ENCODE data around the gene SRP9. TPM values are rescaled to one million over a fixed set of nuclear protein-coding genes. Genes with fewer than 3 reads are reported as not detected.

SRP9 gene
- total RNA-seq, 3 donors from 2014 or later, result 261 to 287 (median 273) TPM

DNA sequence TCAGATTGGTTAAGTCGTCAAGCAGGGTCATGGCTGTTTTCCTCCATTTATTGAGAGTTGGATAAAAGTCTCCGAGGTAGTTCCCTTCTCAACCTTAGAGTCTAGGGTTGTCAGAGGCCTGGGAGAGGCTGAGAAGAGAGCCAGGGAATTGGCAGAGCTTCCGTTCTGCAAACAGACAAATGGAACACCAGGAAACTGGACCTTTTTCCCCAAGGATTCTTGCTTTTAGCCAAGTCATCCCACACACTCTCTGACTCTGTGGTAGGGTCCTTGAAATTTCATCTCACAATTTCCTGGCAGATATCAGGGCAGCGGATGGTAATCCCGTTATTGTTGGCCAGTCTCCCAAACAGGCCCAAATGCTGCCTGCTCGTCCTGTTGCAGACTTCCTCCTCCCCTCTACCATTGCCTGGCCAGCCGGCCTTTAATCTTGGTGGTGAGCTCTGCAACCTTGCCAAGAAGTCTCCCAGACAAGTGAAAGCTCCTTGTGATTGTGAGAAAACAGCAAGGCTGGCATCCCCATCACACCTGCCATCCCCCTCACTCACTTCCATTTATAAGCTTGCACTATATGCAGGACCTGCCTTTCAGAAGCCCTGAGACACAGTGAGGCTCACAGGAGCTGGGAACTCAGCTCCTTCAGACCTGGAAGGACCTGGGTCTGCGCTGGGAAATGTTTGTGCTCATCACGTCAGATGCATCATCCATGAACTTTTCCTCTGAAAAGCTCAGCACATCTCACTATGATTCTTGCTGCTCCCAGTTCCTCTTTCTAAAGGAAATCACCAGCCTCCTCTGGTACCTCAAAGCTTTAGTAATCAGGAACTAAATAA lies 13.7 kb upstream of the SRP9 start:
- H3K36me3 Mint-ChIP-seq (ENCODE audit: insufficient read depth), result no peaks in the 10 kb centered on the region
- no peaks in the 10 kb centered on the region for H3K4me1 Mint-ChIP-seq (ENCODE audit: low read depth)
- peaks cover 8% of the 10 kb centered on the region for H3K27me3 Mint-ChIP-seq (ENCODE audit: low read depth)
- H3K9me3 Mint-ChIP-seq, result no peaks in the 10 kb centered on the region
- no peak overlapping the region for H3K4me3 Mint-ChIP-seq
- ATAC-seq (no peak), DNase-seq (no peak)

GRCh38 chr1:225765982-225766674 lies 11.5 kb upstream of the SRP9 start:
- peaks cover 8% of the 10 kb centered on the region for H3K27me3 Mint-ChIP-seq (ENCODE audit: low read depth)
- H3K36me3 Mint-ChIP-seq (ENCODE audit: insufficient read depth), result no peaks in the 10 kb centered on the region
- H3K9me3 Mint-ChIP-seq, result no peaks in the 10 kb centered on the region
- no peaks in the 10 kb centered on the region for H3K4me1 Mint-ChIP-seq (ENCODE audit: low read depth)
- no peak overlapping the region for H3K4me3 Mint-ChIP-seq
- ATAC-seq, result no peak
- DNase-seq, result no peak

GRCh38 chr1:225766967-225767633 lies 10.5 kb upstream of the SRP9 start:
- DNase-seq, result no peak
- peaks cover 8% of the 10 kb centered on the region for H3K27me3 Mint-ChIP-seq (ENCODE audit: low read depth)
- H3K36me3 Mint-ChIP-seq (ENCODE audit: insufficient read depth), result no peaks in the 10 kb centered on the region
- no peak overlapping the region for H3K4me3 Mint-ChIP-seq
- ATAC-seq, result no peak
- no peaks in the 10 kb centered on the region for H3K4me1 Mint-ChIP-seq (ENCODE audit: low read depth)
- no peaks in the 10 kb centered on the region for H3K9me3 Mint-ChIP-seq

- Mint-ChIP-seq H3K9me3 (no peaks in the 10 kb centered on the region), H3K4me1 (ENCODE audit: low read depth) (no peaks in the 10 kb centered on the region), H3K36me3 (ENCODE audit: insufficient read depth) (no peaks in the 10 kb centered on the region), H3K4me3 (no peak overlapping the region), H3K27me3 (ENCODE audit: low read depth) (peaks cover 8% of the 10 kb centered on the region)
- no peak for ATAC-seq
- no peak for DNase-seq
These were observed 9.7 kb upstream of the SRP9 start for GRCh38 chr1:225767634-225768540.

DNA sequence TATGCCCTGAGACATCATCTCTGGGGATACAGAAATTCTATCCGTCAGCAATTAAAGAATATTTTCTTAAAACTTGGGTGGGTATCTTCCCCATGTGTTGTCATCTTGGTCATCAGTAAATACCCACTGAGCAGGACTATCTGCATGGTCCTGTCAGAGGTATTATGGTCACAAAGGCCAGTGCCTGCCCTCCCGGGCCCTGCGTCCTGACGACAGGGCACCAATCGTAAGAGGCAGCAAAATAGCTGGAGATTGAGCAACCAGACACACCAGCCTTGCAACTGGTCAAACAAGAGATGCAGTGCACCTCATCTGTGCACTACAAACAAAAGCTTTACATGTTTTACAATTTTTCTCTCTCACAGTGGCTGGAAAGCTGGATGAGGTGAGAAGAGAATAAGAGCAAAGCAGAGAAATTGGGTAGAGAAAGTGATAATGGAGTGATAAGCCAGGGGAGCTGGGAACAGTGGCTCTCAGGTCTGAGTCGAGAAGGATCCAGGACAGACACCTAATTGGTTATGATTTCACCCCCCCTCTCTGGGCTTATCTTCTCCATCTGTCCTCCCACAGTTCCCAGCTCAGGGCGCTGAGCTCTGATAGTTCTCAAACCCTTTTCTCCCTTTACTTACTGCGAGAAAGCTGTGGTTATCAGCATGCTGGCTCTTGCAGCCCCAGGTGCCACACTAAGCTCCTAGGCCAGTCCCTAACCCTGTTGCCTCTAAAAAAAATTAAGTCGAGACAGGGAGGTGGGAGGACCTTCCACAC lies 8.8 kb upstream of the SRP9 start:
- DNase-seq, result no peak
- Mint-ChIP-seq H3K27me3 (ENCODE audit: low read depth) (peaks cover 8% of the 10 kb centered on the region), H3K9me3 (no peaks in the 10 kb centered on the region), H3K4me3 (no peak overlapping the region), H3K4me1 (ENCODE audit: low read depth) (no peaks in the 10 kb centered on the region), H3K36me3 (ENCODE audit: insufficient read depth) (no peaks in the 10 kb centered on the region)
- ATAC-seq, result no peak

- Mint-ChIP-seq H3K27me3 (ENCODE audit: low read depth) (peaks cover 6% of the 10 kb centered on the region), H3K36me3 (ENCODE audit: insufficient read depth) (no peaks in the 10 kb centered on the region), H3K4me3 (no peak overlapping the region), H3K4me1 (ENCODE audit: low read depth) (peaks cover 1% of the 10 kb centered on the region), H3K9me3 (no peaks in the 10 kb centered on the region)
- no peak for ATAC-seq
- no peak for DNase-seq
These were observed 7.9 kb upstream of the SRP9 start for GRCh38 chr1:225769687-225770086.

- Mint-ChIP-seq H3K9me3 (no peaks in the 10 kb centered on the region), H3K4me3 (no peak overlapping the region), H3K4me1 (ENCODE audit: low read depth) (peaks cover 1% of the 10 kb centered on the region), H3K36me3 (ENCODE audit: insufficient read depth) (no peaks in the 10 kb centered on the region), H3K27me3 (ENCODE audit: low read depth) (peaks cover 4% of the 10 kb centered on the region)
- ATAC-seq, result no peak
- DNase-seq, result no peak
These were observed 6.9 kb upstream of the SRP9 start for GRCh38 chr1:225770561-225771248.

GRCh38 chr1:225771661-225772322 lies 5.8 kb upstream of the SRP9 start:
- no peak for ATAC-seq
- H3K9me3 Mint-ChIP-seq, result no peaks in the 10 kb centered on the region
- H3K4me3 Mint-ChIP-seq, result no peak overlapping the region
- peaks cover 1% of the 10 kb centered on the region for H3K4me1 Mint-ChIP-seq (ENCODE audit: low read depth)
- H3K36me3 Mint-ChIP-seq (ENCODE audit: insufficient read depth), result no peaks in the 10 kb centered on the region
- no peak for DNase-seq
- H3K27me3 Mint-ChIP-seq (ENCODE audit: low read depth), result no peaks in the 10 kb centered on the region

- Mint-ChIP-seq H3K36me3 (ENCODE audit: insufficient read depth) (no peaks in the 10 kb centered on the region), H3K9me3 (no peaks in the 10 kb centered on the region), H3K27me3 (ENCODE audit: low read depth) (no peaks in the 10 kb centered on the region), H3K4me1 (ENCODE audit: low read depth) (peaks cover 1% of the 10 kb centered on the region), H3K4me3 (no peak overlapping the region)
- ATAC-seq, result peak in 1 of 2 donors; percentile 23
- DNase-seq, result no peak
These were observed 5.3 kb upstream of the SRP9 start for GRCh38 chr1:225772323-225772768.

DNA sequence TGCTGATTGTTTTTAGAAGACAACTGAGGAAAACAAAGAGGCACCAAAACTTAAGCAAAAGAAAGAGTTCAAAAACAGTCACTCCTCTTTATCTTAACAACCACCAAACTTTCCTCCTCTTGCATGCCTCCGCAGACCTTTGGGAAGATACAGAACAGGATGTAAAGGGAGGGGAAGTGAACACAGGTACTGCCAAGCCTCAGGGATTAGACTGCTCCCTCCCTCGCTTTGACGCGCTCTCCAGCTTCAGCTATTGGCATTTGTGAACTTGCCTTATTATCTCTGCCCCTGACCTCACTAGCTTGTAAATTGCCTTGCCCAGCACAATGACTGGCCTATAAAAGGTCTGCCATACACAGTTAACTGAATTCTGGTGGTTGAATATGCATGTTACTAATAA lies 4.8 kb upstream of the SRP9 start:
- DNase-seq (no peak), ATAC-seq (no peak)
- Mint-ChIP-seq H3K4me1 (ENCODE audit: low read depth) (peaks cover 1% of the 10 kb centered on the region), H3K4me3 (no peak overlapping the region), H3K36me3 (ENCODE audit: insufficient read depth) (no peaks in the 10 kb centered on the region), H3K27me3 (ENCODE audit: low read depth) (no peaks in the 10 kb centered on the region), H3K9me3 (no peaks in the 10 kb centered on the region)

GRCh38 chr1:225774281-225775147 lies 3.1 kb upstream of the SRP9 start:
- ATAC-seq (no peak), DNase-seq (no peak)
- H3K27me3 Mint-ChIP-seq (ENCODE audit: low read depth), result no peaks in the 10 kb centered on the region
- H3K4me3 Mint-ChIP-seq, result no peak overlapping the region
- peaks cover 2% of the 10 kb centered on the region for H3K36me3 Mint-ChIP-seq (ENCODE audit: insufficient read depth)
- no peaks in the 10 kb centered on the region for H3K9me3 Mint-ChIP-seq
- peaks cover 8% of the 10 kb centered on the region for H3K4me1 Mint-ChIP-seq (ENCODE audit: low read depth)

DNA sequence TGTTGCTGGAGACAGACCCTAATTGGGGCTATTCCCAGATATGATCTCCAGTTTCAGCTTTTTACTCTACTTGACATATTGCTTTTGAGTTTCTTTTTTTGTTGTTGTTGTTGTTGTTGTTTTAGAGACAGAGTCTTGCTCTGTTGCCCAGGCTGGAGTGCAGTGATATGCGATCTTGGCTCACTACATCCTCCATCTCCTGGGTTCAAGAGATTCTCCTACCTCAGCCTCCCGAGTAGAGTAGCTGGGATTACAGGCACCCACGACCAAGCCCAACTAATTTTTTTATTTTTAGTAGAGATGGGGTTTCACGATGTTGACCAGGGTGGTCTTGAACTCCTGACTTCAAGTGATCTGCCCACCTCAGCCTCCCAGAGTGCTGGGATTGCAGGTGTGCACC lies 1.3 kb upstream of the SRP9 start:
- no peaks in the 10 kb centered on the region for H3K9me3 Mint-ChIP-seq
- no peaks in the 10 kb centered on the region for H3K27me3 Mint-ChIP-seq (ENCODE audit: low read depth)
- no peak overlapping the region for H3K4me3 Mint-ChIP-seq
- DNase-seq (no peak), ATAC-seq (no peak)
- peaks cover 22% of the 10 kb centered on the region for H3K4me1 Mint-ChIP-seq (ENCODE audit: low read depth)
- peaks cover 8% of the 10 kb centered on the region for H3K36me3 Mint-ChIP-seq (ENCODE audit: insufficient read depth)
